Stimulated activated naive CD8-positive, alpha-beta T cell treated with anti-CD3 and anti-CD28 coated beads, Interleukin-15, Interleukin-2, amounts not matched to agents 100 ng/mL and 50 ng/mL, for 24 hours (primary cell): ENCODE results near the gene LRMDA.

Source experiments
- H3K27ac Mint-ChIP-seq: one replicate; pipeline ENCODE4 v1.8.0; 2021; ENCODE audit warnings: mild to moderate bottlenecking, mixed read lengths
- H3K27me3 Mint-ChIP-seq: one replicate; pipeline ENCODE4 v1.8.0; 2021; ENCODE audit warnings: mixed read lengths
- H3K36me3 Mint-ChIP-seq: one replicate; pipeline ENCODE4 v1.8.0; 2021; ENCODE audit warnings: low read depth, mixed read lengths
- H3K4me1 Mint-ChIP-seq: one replicate; pipeline ENCODE4 v1.8.0; 2021; ENCODE audit warnings: low read depth, mixed read lengths
- H3K4me3 Mint-ChIP-seq: one replicate; pipeline ENCODE4 v1.8.0; 2021; ENCODE audit warnings: mild to moderate bottlenecking, mixed read lengths
- H3K9me3 Mint-ChIP-seq: one replicate; pipeline ENCODE4 v1.8.0; 2021; ENCODE audit warnings: mixed read lengths

The LRMDA gene

GRCh38 chr10:75428434-75429158, 2.8 kb upstream of the LRMDA start:
- no peak overlapping the region for H3K27ac Mint-ChIP-seq
- no peaks in the 10 kb centered on the region for H3K36me3 Mint-ChIP-seq
- peaks cover 10% of the 10 kb centered on the region for H3K4me1 Mint-ChIP-seq

GRCh38 chr10:75429159-75429827, 2.1 kb upstream of the LRMDA start:
- H3K27me3 Mint-ChIP-seq = peaks cover 47% of the 10 kb centered on the region
- no peak overlapping the region for H3K27ac Mint-ChIP-seq
- no peaks in the 10 kb centered on the region for H3K9me3 Mint-ChIP-seq
- no peaks in the 10 kb centered on the region for H3K36me3 Mint-ChIP-seq
- no peak overlapping the region for H3K4me3 Mint-ChIP-seq
- peaks cover 10% of the 10 kb centered on the region for H3K4me1 Mint-ChIP-seq

More at GRCh38 chr10:75428434-75429158, 2.8 kb upstream of the LRMDA start:
- no peaks in the 10 kb centered on the region for H3K9me3 Mint-ChIP-seq
- H3K4me3 Mint-ChIP-seq = no peak overlapping the region
- H3K27me3 Mint-ChIP-seq = peaks cover 40% of the 10 kb centered on the region

GRCh38 chr10:75430000-75430763, 1.2 kb upstream of the LRMDA start:
- H3K4me3 Mint-ChIP-seq = no peak overlapping the region

GRCh38 chr10:75432176-75432575, 752 bp downstream of the LRMDA start:
- peak overlapping the region; percentile 57 for H3K4me3 Mint-ChIP-seq
- H3K27me3 Mint-ChIP-seq = peaks cover 55% of the 10 kb centered on the region
- H3K9me3 Mint-ChIP-seq = no peaks in the 10 kb centered on the region
- H3K36me3 Mint-ChIP-seq = no peaks in the 10 kb centered on the region
- H3K27ac Mint-ChIP-seq = no peak overlapping the region
- H3K4me1 Mint-ChIP-seq = peaks cover 10% of the 10 kb centered on the region

More at GRCh38 chr10:75430000-75430763, 1.2 kb upstream of the LRMDA start:
- Mint-ChIP-seq H3K4me1 (peaks cover 10% of the 10 kb centered on the region), H3K27me3 (peaks cover 53% of the 10 kb centered on the region), H3K9me3 (no peaks in the 10 kb centered on the region), H3K27ac (no peak overlapping the region), H3K36me3 (no peaks in the 10 kb centered on the region)

GRCh38 chr10:75432763-75433162, 1.3 kb downstream of the LRMDA start:
- H3K27ac Mint-ChIP-seq = no peak overlapping the region
- no peaks in the 10 kb centered on the region for H3K9me3 Mint-ChIP-seq
- no peak overlapping the region for H3K4me3 Mint-ChIP-seq
- H3K4me1 Mint-ChIP-seq = peaks cover 10% of the 10 kb centered on the region
- H3K36me3 Mint-ChIP-seq = no peaks in the 10 kb centered on the region
- H3K27me3 Mint-ChIP-seq = peaks cover 55% of the 10 kb centered on the region

GRCh38 chr10:75433216-75433615, 1.8 kb downstream of the LRMDA start:
- H3K4me3 Mint-ChIP-seq = no peak overlapping the region
- peaks cover 55% of the 10 kb centered on the region for H3K27me3 Mint-ChIP-seq

GRCh38 chr10:75434291-75434690, 2.9 kb downstream of the LRMDA start:
- Mint-ChIP-seq H3K4me3 (no peak overlapping the region), H3K4me1 (peaks cover 10% of the 10 kb centered on the region), H3K9me3 (no peaks in the 10 kb centered on the region), H3K27ac (no peak overlapping the region), H3K36me3 (no peaks in the 10 kb centered on the region), H3K27me3 (peaks cover 52% of the 10 kb centered on the region)

More at GRCh38 chr10:75433216-75433615, 1.8 kb downstream of the LRMDA start:
- peaks cover 10% of the 10 kb centered on the region for H3K4me1 Mint-ChIP-seq
- H3K36me3 Mint-ChIP-seq = no peaks in the 10 kb centered on the region
- no peaks in the 10 kb centered on the region for H3K9me3 Mint-ChIP-seq
- no peak overlapping the region for H3K27ac Mint-ChIP-seq

GRCh38 chr10:75435291-75435690, 3.9 kb downstream of the LRMDA start:
- Mint-ChIP-seq H3K9me3 (no peaks in the 10 kb centered on the region), H3K27me3 (peaks cover 43% of the 10 kb centered on the region), H3K36me3 (no peaks in the 10 kb centered on the region), H3K4me3 (no peak overlapping the region), H3K4me1 (peaks cover 10% of the 10 kb centered on the region), H3K27ac (no peak overlapping the region)

GRCh38 chr10:75436896-75437295, 5.5 kb downstream of the LRMDA start:
- no peaks in the 10 kb centered on the region for H3K9me3 Mint-ChIP-seq
- no peak overlapping the region for H3K4me3 Mint-ChIP-seq
- H3K27me3 Mint-ChIP-seq = peaks cover 33% of the 10 kb centered on the region
- peaks cover 5% of the 10 kb centered on the region for H3K4me1 Mint-ChIP-seq
- no peak overlapping the region for H3K27ac Mint-ChIP-seq
- no peaks in the 10 kb centered on the region for H3K36me3 Mint-ChIP-seq

- H3K4me1 Mint-ChIP-seq = no peaks in the 10 kb centered on the region
- H3K27ac Mint-ChIP-seq = no peak overlapping the region
- no peaks in the 10 kb centered on the region for H3K36me3 Mint-ChIP-seq
- H3K27me3 Mint-ChIP-seq = peaks cover 25% of the 10 kb centered on the region
- H3K4me3 Mint-ChIP-seq = no peak overlapping the region
- H3K9me3 Mint-ChIP-seq = peaks cover 6% of the 10 kb centered on the region
Measured at GRCh38 chr10:75437693-75438092, 6.3 kb downstream of the LRMDA start.

- H3K9me3 Mint-ChIP-seq = peaks cover 10% of the 10 kb centered on the region
- H3K27ac Mint-ChIP-seq = no peak overlapping the region
- H3K36me3 Mint-ChIP-seq = no peaks in the 10 kb centered on the region
- H3K4me1 Mint-ChIP-seq = no peaks in the 10 kb centered on the region
- H3K27me3 Mint-ChIP-seq = peaks cover 19% of the 10 kb centered on the region
- no peak overlapping the region for H3K4me3 Mint-ChIP-seq
Measured at GRCh38 chr10:75438275-75438674, 6.9 kb downstream of the LRMDA start.

- peaks cover 18% of the 10 kb centered on the region for H3K9me3 Mint-ChIP-seq
- H3K4me3 Mint-ChIP-seq = no peak overlapping the region
- no peak overlapping the region for H3K27ac Mint-ChIP-seq
- H3K27me3 Mint-ChIP-seq = peaks cover 7% of the 10 kb centered on the region
- no peaks in the 10 kb centered on the region for H3K36me3 Mint-ChIP-seq
- no peaks in the 10 kb centered on the region for H3K4me1 Mint-ChIP-seq
Measured at GRCh38 chr10:75439811-75440210, 8.4 kb downstream of the LRMDA start.

GRCh38 chr10:75440271-75440793, 8.9 kb downstream of the LRMDA start:
- no peak overlapping the region for H3K4me3 Mint-ChIP-seq
- peaks cover 1% of the 10 kb centered on the region for H3K27me3 Mint-ChIP-seq
- H3K9me3 Mint-ChIP-seq = peaks cover 18% of the 10 kb centered on the region
- H3K4me1 Mint-ChIP-seq = no peaks in the 10 kb centered on the region
- no peaks in the 10 kb centered on the region for H3K36me3 Mint-ChIP-seq
- no peak overlapping the region for H3K27ac Mint-ChIP-seq

GRCh38 chr10:75441196-75441595, 9.8 kb downstream of the LRMDA start:
- Mint-ChIP-seq H3K9me3 (peaks cover 21% of the 10 kb centered on the region), H3K4me1 (no peaks in the 10 kb centered on the region), H3K27me3 (peaks cover 4% of the 10 kb centered on the region), H3K4me3 (no peak overlapping the region), H3K27ac (no peak overlapping the region), H3K36me3 (no peaks in the 10 kb centered on the region)

GRCh38 chr10:75441682-75442081, 10.3 kb downstream of the LRMDA start:
- H3K4me1 Mint-ChIP-seq = no peaks in the 10 kb centered on the region
- no peaks in the 10 kb centered on the region for H3K36me3 Mint-ChIP-seq
- peaks cover 26% of the 10 kb centered on the region for H3K9me3 Mint-ChIP-seq

More at GRCh38 chr10:75441682-75442081, 10.3 kb downstream of the LRMDA start:
- Mint-ChIP-seq H3K27me3 (peaks cover 6% of the 10 kb centered on the region), H3K4me3 (no peak overlapping the region), H3K27ac (no peak overlapping the region)
